KMS-11 (cell line): ENCODE data around the gene EBF4.

Experiments used
- H2AFZ ChIP-seq: fragments of 200-600 bp; sonication (generic); 2 replicates; pipeline ENCODE4 v1.6.1; 2016; ENCODE audit warnings: antibody characterized with exemption, mixed run types, low read depth
- H3K27ac ChIP-seq: fragments of 200-600 bp; sonication (generic); 2 replicates; pipeline ENCODE4 v1.6.1; 2016; ENCODE audit warnings: mild to moderate bottlenecking, mixed run types
- H3K27me3 ChIP-seq: fragments of 200-600 bp; sonication (generic); 2 replicates; pipeline ENCODE4 v1.6.1; 2017; ENCODE audit warnings: mild to moderate bottlenecking, low read depth, mixed run types, moderate library complexity; ENCODE audit not compliant: insufficient read depth
- H3K36me3 ChIP-seq: fragments of 200-600 bp; sonication (generic); 2 replicates; pipeline ENCODE4 v1.6.1; 2017; ENCODE audit warnings: mild to moderate bottlenecking, mixed run types; ENCODE audit not compliant: insufficient read depth
- H3K4me1 ChIP-seq: fragments of 200-600 bp; sonication (generic); 2 replicates; pipeline ENCODE4 v1.6.1; 2016; ENCODE audit warnings: mild to moderate bottlenecking, low read depth, mixed run types; ENCODE audit not compliant: poor library complexity, severe bottlenecking
- H3K4me2 ChIP-seq: fragments of 200-600 bp; sonication (generic); 2 replicates; pipeline ENCODE4 v1.7.0; 2016; ENCODE audit warnings: mild to moderate bottlenecking, mixed run types
- H3K4me3 ChIP-seq: fragments of 200-600 bp; sonication (generic); IDR thresholded peaks from 2 replicates; pipeline ENCODE4 v1.6.1; 2017; ENCODE audit warnings: low read depth, low read length, mixed read lengths; ENCODE audit not compliant: insufficient read depth
- H3K79me2 ChIP-seq: fragments of 200-600 bp; sonication (generic); 2 replicates; pipeline ENCODE4 v1.6.1; 2016; ENCODE audit warnings: low read depth, mixed run types; ENCODE audit not compliant: insufficient read depth
- H3K9ac ChIP-seq: fragments of 200-600 bp; sonication (generic); 2 replicates; pipeline ENCODE4 v1.6.1; 2016; ENCODE audit warnings: mild to moderate bottlenecking, mixed run types
- H4K20me1 ChIP-seq: fragments of 200-600 bp; sonication (generic); 2 replicates; pipeline ENCODE4 v1.6.1; 2016; ENCODE audit warnings: mild to moderate bottlenecking, mixed run types; ENCODE audit not compliant: insufficient read depth
- CTCF ChIP-seq: fragments of 200-600 bp; sonication (generic); conservative IDR thresholded peaks from 2 replicates; pipeline ENCODE4 v1.6.1; 2017; ENCODE audit warnings: low read depth, mild to moderate bottlenecking, antibody characterized with exemption, low read length, moderate library complexity, mixed read lengths

EBF4 gene

GRCh38 chr20:2691127-2691526, 1.5 kb upstream of the EBF4 start:
- H3K4me1 ChIP-seq, result no peaks in the 10 kb centered on the region
- no peak overlapping the region for H3K27ac ChIP-seq
- no peak overlapping the region for H2AFZ ChIP-seq
- no peak overlapping the region for H3K9ac ChIP-seq
- H3K36me3 ChIP-seq, result no peaks in the 10 kb centered on the region
- TF ChIP-seq CTCF, result no peak
- H3K79me2 ChIP-seq, result no peaks in the 10 kb centered on the region
- H4K20me1 ChIP-seq, result no peaks in the 10 kb centered on the region
- H3K27me3 ChIP-seq, result no peaks in the 10 kb centered on the region
- no peak overlapping the region for H3K4me2 ChIP-seq
- H3K4me3 ChIP-seq, result no peak overlapping the region

- H3K27ac ChIP-seq, result no peak overlapping the region
- no peak overlapping the region for H3K4me3 ChIP-seq
- H3K4me2 ChIP-seq, result no peak overlapping the region
- no peak for TF ChIP-seq CTCF
- no peak overlapping the region for H3K9ac ChIP-seq
- no peaks in the 10 kb centered on the region for H3K79me2 ChIP-seq
- no peaks in the 10 kb centered on the region for H3K27me3 ChIP-seq
- no peak overlapping the region for H2AFZ ChIP-seq
- no peaks in the 10 kb centered on the region for H3K4me1 ChIP-seq
- H3K36me3 ChIP-seq, result no peaks in the 10 kb centered on the region
- no peaks in the 10 kb centered on the region for H4K20me1 ChIP-seq
These were observed 931 bp upstream of the EBF4 start for GRCh38 chr20:2691663-2692035.

- Histone ChIP-seq H3K27ac (no peak overlapping the region), H2AFZ (no peak overlapping the region), H3K27me3 (no peaks in the 10 kb centered on the region), H4K20me1 (no peaks in the 10 kb centered on the region), H3K4me2 (no peak overlapping the region), H3K79me2 (no peaks in the 10 kb centered on the region), H3K9ac (no peak overlapping the region), H3K4me1 (no peaks in the 10 kb centered on the region), H3K4me3 (no peak overlapping the region), H3K36me3 (no peaks in the 10 kb centered on the region)
- no peak for TF ChIP-seq CTCF
These were observed 306 bp downstream of the EBF4 start for GRCh38 chr20:2692886-2693285.

- Histone ChIP-seq H3K27ac (no peak overlapping the region), H3K36me3 (no peaks in the 10 kb centered on the region), H3K4me2 (no peak overlapping the region), H2AFZ (no peak overlapping the region), H3K27me3 (no peaks in the 10 kb centered on the region), H4K20me1 (no peaks in the 10 kb centered on the region), H3K4me3 (no peak overlapping the region), H3K79me2 (no peaks in the 10 kb centered on the region), H3K4me1 (no peaks in the 10 kb centered on the region), H3K9ac (no peak overlapping the region)
- no peak for TF ChIP-seq CTCF
These were observed 867 bp downstream of the EBF4 start for GRCh38 chr20:2693286-2694007.
